Effector memory CD8-positive, alpha-beta T cell (primary cell): ENCODE data around the gene PON2.

ENCODE experiments used
- ATAC-seq: fragments of 150-1000 bp; cut with Tn5 transposase; replicated peaks from 2 replicates; pipeline ENCODE4 v1.10.0; 2021; ENCODE audit warnings: mild to moderate bottlenecking, moderate library complexity
- DNase-seq, 3 experiments: peaks; one replicate each; pipeline ENCODE4 v3.0.0; 2021
- H3K27ac Mint-ChIP-seq, 2 donors: one replicate each; pipeline ENCODE4 v1.8.0; 2022; ENCODE audit warnings: mild to moderate bottlenecking in 2 of 2, mixed read lengths in 2 of 2, moderate library complexity in 2 of 2
- H3K27me3 Mint-ChIP-seq, 2 donors: one replicate each; pipeline ENCODE4 v1.8.0; 2022; ENCODE audit warnings: mixed read lengths in 2 of 2
- H3K36me3 Mint-ChIP-seq: one replicate; pipeline ENCODE4 v1.8.0; 2022; ENCODE audit warnings: mild to moderate bottlenecking, moderate library complexity, mixed read lengths; ENCODE audit not compliant: insufficient read depth
- H3K4me1 Mint-ChIP-seq, 2 donors: one replicate each; pipeline ENCODE4 v1.8.0; 2022; ENCODE audit warnings: low read depth in 2 of 2, mixed read lengths in 2 of 2
- H3K4me3 Mint-ChIP-seq, 2 donors: one replicate each; pipeline ENCODE4 v1.8.0; 2022; ENCODE audit warnings: mild to moderate bottlenecking in 2 of 2, mixed read lengths in 2 of 2, moderate library complexity in 2 of 2
- H3K9me3 Mint-ChIP-seq, 2 donors: one replicate each; pipeline ENCODE4 v1.8.0; 2022; ENCODE audit warnings: mixed read lengths in 2 of 2

The PON2 gene

GRCh38 chr7:95433129-95433528, 1.7 kb downstream of the PON2 start:
- Mint-ChIP-seq H3K27ac (peak overlapping the region in 1 of 2 donors; percentile 97), H3K9me3 (no peaks in the 10 kb centered on the region), H3K27me3 (no peaks in the 10 kb centered on the region), H3K4me3 (no peak overlapping the region), H3K36me3 (peaks cover 3% of the 10 kb centered on the region), H3K4me1 (peaks cover 5 to 22% of the 10 kb centered on the region in 2 donors)
- ATAC-seq: no peak
- no peak for DNase-seq

GRCh38 chr7:95432606-95433005, 2.2 kb downstream of the PON2 start:
- Mint-ChIP-seq H3K27me3 (no peaks in the 10 kb centered on the region), H3K27ac (no peak overlapping the region), H3K4me3 (no peak overlapping the region), H3K9me3 (no peaks in the 10 kb centered on the region), H3K36me3 (peaks cover 3% of the 10 kb centered on the region), H3K4me1 (peaks cover 5 to 22% of the 10 kb centered on the region in 2 donors)
- ATAC-seq (no peak), DNase-seq (no peak)

GRCh38 chr7:95430864-95431263, 4.0 kb downstream of the PON2 start:
- H3K4me1 Mint-ChIP-seq: peaks cover 5 to 22% of the 10 kb centered on the region in 2 donors
- no peaks in the 10 kb centered on the region for H3K27me3 Mint-ChIP-seq
- H3K4me3 Mint-ChIP-seq: no peak overlapping the region
- H3K36me3 Mint-ChIP-seq: peaks cover 3% of the 10 kb centered on the region
- no peaks in the 10 kb centered on the region for H3K9me3 Mint-ChIP-seq
- ATAC-seq (no peak), DNase-seq (no peak)
- no peak overlapping the region for H3K27ac Mint-ChIP-seq

GRCh38 chr7:95429241-95429990, 5.4 kb downstream of the PON2 start:
- Mint-ChIP-seq H3K36me3 (peaks cover 3% of the 10 kb centered on the region), H3K27me3 (no peaks in the 10 kb centered on the region), H3K27ac (no peak overlapping the region), H3K4me3 (no peak overlapping the region), H3K9me3 (no peaks in the 10 kb centered on the region), H3K4me1 (peaks cover 0 to 14% of the 10 kb centered on the region in 2 donors)
- ATAC-seq (no peak), DNase-seq (no peak)

GRCh38 chr7:95427914-95428516, 6.8 kb downstream of the PON2 start:
- Mint-ChIP-seq H3K36me3 (peaks cover 6% of the 10 kb centered on the region), H3K27ac (no peak overlapping the region), H3K4me3 (no peak overlapping the region), H3K4me1 (peaks cover 0 to 3% of the 10 kb centered on the region in 2 donors), H3K27me3 (no peaks in the 10 kb centered on the region), H3K9me3 (no peaks in the 10 kb centered on the region)
- DNase-seq: no peak
- ATAC-seq: no peak

DNA sequence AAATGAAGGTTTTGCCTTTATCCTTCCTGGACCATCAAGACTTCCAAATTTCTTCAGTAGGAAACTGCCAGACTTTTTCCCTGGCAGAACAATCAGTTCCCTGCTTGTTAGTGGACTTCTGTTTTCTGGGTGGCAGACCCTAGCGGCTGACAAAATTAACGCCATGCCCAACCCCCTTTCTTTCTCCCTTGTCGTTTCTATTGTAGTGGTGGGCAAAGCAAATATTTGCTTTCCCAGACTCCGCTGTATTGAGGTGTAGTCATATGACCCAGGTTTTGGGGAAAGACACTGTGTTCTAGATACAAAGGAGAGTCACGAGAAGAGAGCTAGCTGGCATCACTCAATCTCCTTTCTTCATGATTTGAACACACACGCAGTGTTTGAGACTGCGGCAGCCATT, 7.7 kb downstream of the PON2 start:
- Mint-ChIP-seq H3K27ac (no peak overlapping the region), H3K9me3 (no peaks in the 10 kb centered on the region), H3K4me1 (no peaks in the 10 kb centered on the region), H3K4me3 (no peak overlapping the region), H3K27me3 (no peaks in the 10 kb centered on the region), H3K36me3 (peaks cover 6% of the 10 kb centered on the region)
- DNase-seq (no peak), ATAC-seq (no peak)

- Mint-ChIP-seq H3K36me3 (peaks cover 2% of the 10 kb centered on the region), H3K4me1 (no peaks in the 10 kb centered on the region)
Observed at GRCh38 chr7:95425694-95426093, 9.1 kb downstream of the PON2 start.

DNA sequence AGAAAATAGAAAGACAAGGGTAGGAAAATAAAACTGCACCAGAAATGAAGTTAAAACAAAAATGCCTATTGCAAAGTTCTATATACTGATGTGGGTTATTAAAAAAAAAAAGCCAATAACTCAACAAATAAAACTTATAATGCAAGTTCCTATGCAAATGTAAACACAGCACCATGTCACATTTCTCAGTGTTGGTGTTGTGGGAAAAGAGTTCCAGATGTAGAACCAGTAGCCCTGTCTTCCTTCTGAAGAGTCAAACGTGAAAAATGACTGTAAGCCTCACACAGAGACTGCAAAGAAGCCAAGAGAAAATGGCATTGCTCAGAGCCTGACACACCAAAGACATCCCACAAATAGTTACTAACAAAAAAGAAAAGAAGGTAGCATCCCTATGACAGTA, 10.1 kb downstream of the PON2 start:
- ATAC-seq: no peak

More at GRCh38 chr7:95425694-95426093, 9.1 kb downstream of the PON2 start:
- DNase-seq (no peak), ATAC-seq (no peak)
- no peaks in the 10 kb centered on the region for H3K27me3 Mint-ChIP-seq
- no peaks in the 10 kb centered on the region for H3K9me3 Mint-ChIP-seq
- no peak overlapping the region for H3K4me3 Mint-ChIP-seq
- no peak overlapping the region for H3K27ac Mint-ChIP-seq

DNA sequence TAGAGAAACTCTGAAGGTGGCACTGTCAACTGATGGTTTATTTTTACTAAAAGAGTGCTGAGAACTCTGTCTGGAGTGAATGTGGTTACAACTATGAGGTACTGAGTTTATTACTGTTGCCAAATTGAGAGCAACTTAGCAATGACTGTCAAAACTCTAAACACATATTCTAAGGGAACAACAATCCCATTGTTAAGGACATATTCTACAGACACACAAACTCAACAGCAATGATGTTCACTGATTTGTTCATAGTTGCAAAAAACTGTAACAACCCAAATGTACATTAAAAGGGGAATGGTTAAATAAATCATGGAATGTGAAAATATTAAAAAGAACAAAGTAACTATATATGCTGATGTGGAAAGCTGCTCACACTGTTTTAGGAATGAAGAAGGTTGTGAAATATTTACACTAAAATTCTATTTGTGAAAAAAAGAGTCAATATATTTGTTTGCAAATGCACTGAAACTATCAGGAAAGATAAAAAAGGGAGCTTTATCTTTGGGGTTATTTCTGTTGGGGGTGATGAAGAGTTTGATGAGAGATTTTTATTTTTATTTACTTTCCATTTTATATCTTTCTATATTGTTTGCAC, 12.9 kb downstream of the PON2 start:
- Mint-ChIP-seq H3K27me3 (no peaks in the 10 kb centered on the region), H3K9me3 (no peaks in the 10 kb centered on the region), H3K4me1 (no peaks in the 10 kb centered on the region), H3K4me3 (no peak overlapping the region), H3K27ac (no peak overlapping the region), H3K36me3 (peaks cover 2% of the 10 kb centered on the region)
- DNase-seq (no peak), ATAC-seq (no peak)

More for the DNA sequence above, 10.1 kb downstream of the PON2 start:
- Mint-ChIP-seq H3K36me3 (peaks cover 2% of the 10 kb centered on the region), H3K4me1 (no peaks in the 10 kb centered on the region), H3K9me3 (no peaks in the 10 kb centered on the region), H3K27ac (no peak overlapping the region), H3K4me3 (no peak overlapping the region), H3K27me3 (no peaks in the 10 kb centered on the region)
- no peak for DNase-seq

- Mint-ChIP-seq H3K36me3 (peaks cover 2% of the 10 kb centered on the region), H3K4me3 (no peak overlapping the region), H3K27ac (no peak overlapping the region), H3K27me3 (no peaks in the 10 kb centered on the region), H3K9me3 (no peaks in the 10 kb centered on the region), H3K4me1 (no peaks in the 10 kb centered on the region)
- ATAC-seq: no peak
- no peak for DNase-seq
Observed at GRCh38 chr7:95421000-95421846, 13.6 kb downstream of the PON2 start.

DNA sequence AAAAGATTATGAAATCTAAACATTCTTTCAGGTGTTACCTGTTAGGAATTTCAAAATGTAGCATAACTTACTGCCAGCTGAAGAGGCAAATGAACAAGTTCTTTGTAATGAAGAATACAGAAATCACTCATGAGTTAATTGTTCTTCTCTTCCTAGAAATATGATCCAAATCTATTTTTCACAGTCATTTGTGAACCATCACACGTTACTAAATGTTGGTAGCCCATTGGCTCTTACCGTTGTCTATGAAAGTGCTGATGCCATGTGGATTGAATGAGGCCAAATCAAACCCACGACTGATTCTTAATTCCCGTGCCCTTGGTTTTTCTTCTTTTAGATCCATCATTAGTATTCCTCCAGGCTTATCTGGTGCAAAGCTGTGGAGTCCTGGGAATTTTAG, 22.8 kb downstream of the PON2 start:
- Mint-ChIP-seq H3K4me1 (no peaks in the 10 kb centered on the region), H3K36me3 (no peaks in the 10 kb centered on the region), H3K9me3 (no peaks in the 10 kb centered on the region), H3K4me3 (no peak overlapping the region), H3K27ac (no peak overlapping the region), H3K27me3 (no peaks in the 10 kb centered on the region)
- no peak for ATAC-seq
- no peak for DNase-seq

GRCh38 chr7:95411666-95412065, 23.2 kb downstream of the PON2 start:
- no peaks in the 10 kb centered on the region for H3K27me3 Mint-ChIP-seq
- no peak for DNase-seq
- no peak for ATAC-seq
- no peaks in the 10 kb centered on the region for H3K4me1 Mint-ChIP-seq
- H3K27ac Mint-ChIP-seq: no peak overlapping the region
- H3K4me3 Mint-ChIP-seq: no peak overlapping the region
- no peaks in the 10 kb centered on the region for H3K9me3 Mint-ChIP-seq
- H3K36me3 Mint-ChIP-seq: no peaks in the 10 kb centered on the region

- Mint-ChIP-seq H3K27ac (no peak overlapping the region), H3K9me3 (no peaks in the 10 kb centered on the region), H3K36me3 (no peaks in the 10 kb centered on the region), H3K4me3 (no peak overlapping the region), H3K27me3 (no peaks in the 10 kb centered on the region), H3K4me1 (no peaks in the 10 kb centered on the region)
- DNase-seq (no peak), ATAC-seq (no peak)
Observed at GRCh38 chr7:95411036-95411435, 23.8 kb downstream of the PON2 start.
